NK-92 (cell line): Measurements from ENCODE around the gene HBG1.

Source experiments
- DNase-seq: peaks from one replicate; lab custom pipeline; 2025; ENCODE audit not compliant: unreplicated experiment; lab: John Stamatoyannopoulos, UW

The HBG1 gene

GRCh38 chr11:5247472-5248192, 2.0 kb downstream of the HBG1 start:
- DNase-seq: no peak

- DNase-seq: no peak
Observed at GRCh38 chr11:5246772-5247471, 2.7 kb downstream of the HBG1 start.

GRCh38 chr11:5245155-5245554, 4.5 kb downstream of the HBG1 start:
- no peak for DNase-seq

- DNase-seq: no peak
Observed at GRCh38 chr11:5243816-5244180, 5.9 kb downstream of the HBG1 start.

- DNase-seq: no peak
Observed at GRCh38 chr11:5242933-5243815, 6.5 kb downstream of the HBG1 start.

GRCh38 chr11:5242208-5242607, 7.4 kb downstream of the HBG1 start:
- no peak for DNase-seq

GRCh38 chr11:5241458-5241857, 8.2 kb downstream of the HBG1 start:
- DNase-seq: no peak

GRCh38 chr11:5240458-5240857, 9.2 kb downstream of the HBG1 start:
- DNase-seq: no peak

GRCh38 chr11:5240056-5240455, 9.6 kb downstream of the HBG1 start:
- no peak for DNase-seq

GRCh38 chr11:5239046-5239445, 10.6 kb downstream of the HBG1 start:
- no peak for DNase-seq

GRCh38 chr11:5238486-5238885, 11.2 kb downstream of the HBG1 start:
- DNase-seq: no peak

GRCh38 chr11:5237420-5237819, 12.2 kb downstream of the HBG1 start:
- DNase-seq: no peak

- DNase-seq: no peak
Observed at GRCh38 chr11:5235364-5236095, 14.1 kb downstream of the HBG1 start.

GRCh38 chr11:5234381-5234834, 15.2 kb downstream of the HBG1 start, which contains the start of gene HBD:
TSS of gene HBD (minus strand) at chr11:5234483. CDS start at chr11:5234433, 50 bp downstream.
- DNase-seq: no peak

- DNase-seq: no peak
Observed at GRCh38 chr11:5233307-5233706, 16.4 kb downstream of the HBG1 start.

- no peak for DNase-seq
Observed at GRCh38 chr11:5232821-5233220, 16.8 kb downstream of the HBG1 start.

- no peak for DNase-seq
Observed at GRCh38 chr11:5232176-5232575, 17.5 kb downstream of the HBG1 start.

- DNase-seq: no peak
Observed at GRCh38 chr11:5231111-5231510, 18.5 kb downstream of the HBG1 start.

- no peak for DNase-seq
Observed at GRCh38 chr11:5230266-5230665, 19.4 kb downstream of the HBG1 start.

GRCh38 chr11:5229796-5230195, 19.9 kb downstream of the HBG1 start:
- no peak for DNase-seq

GRCh38 chr11:5229356-5229755, 20.3 kb downstream of the HBG1 start:
- no peak for DNase-seq
